GM19025 (cell line): ENCODE measurements around the gene PPP1R13B.

Source experiments
- ATAC-seq: cut with Tn5 transposase; IDR thresholded peaks from one replicate; pipeline ENCODE4 v1.9.1; 2021; ENCODE audit warnings: mild to moderate bottlenecking, low read depth, moderate library complexity; ENCODE audit not compliant: unreplicated experiment

Gene PPP1R13B

GRCh38 chr14:103836976-103837725 lies 10.2 kb downstream of the PPP1R13B start:
- ATAC-seq, result no peak

GRCh38 chr14:103834956-103835355 lies 12.4 kb downstream of the PPP1R13B start:
- ATAC-seq, result no peak

GRCh38 chr14:103833711-103834110 lies 13.7 kb downstream of the PPP1R13B start:
- no peak for ATAC-seq

GRCh38 chr14:103832046-103832445 lies 15.3 kb downstream of the PPP1R13B start:
- ATAC-seq, result no peak

- no peak for ATAC-seq
Observed at GRCh38 chr14:103830511-103831270, 16.7 kb downstream of the PPP1R13B start.

- ATAC-seq, result no peak
Observed at GRCh38 chr14:103828315-103828967, 18.9 kb downstream of the PPP1R13B start.

GRCh38 chr14:103825101-103825500 lies 22.3 kb downstream of the PPP1R13B start:
- no peak for ATAC-seq

GRCh38 chr14:103820908-103821307 lies 26.5 kb downstream of the PPP1R13B start:
- ATAC-seq, result no peak

- no peak for ATAC-seq
Observed at GRCh38 chr14:103820382-103820781, 27.0 kb downstream of the PPP1R13B start.

GRCh38 chr14:103819503-103820307 lies 27.7 kb downstream of the PPP1R13B start:
- ATAC-seq, result no peak

GRCh38 chr14:103818870-103819269 lies 28.5 kb downstream of the PPP1R13B start:
- ATAC-seq, result no peak

GRCh38 chr14:103818422-103818821 lies 29.0 kb downstream of the PPP1R13B start:
- ATAC-seq, result no peak

- ATAC-seq, result no peak
Observed at GRCh38 chr14:103817595-103817994, 29.8 kb downstream of the PPP1R13B start.

GRCh38 chr14:103816991-103817390 lies 30.4 kb downstream of the PPP1R13B start:
- no peak for ATAC-seq

GRCh38 chr14:103815253-103815652 lies 32.1 kb downstream of the PPP1R13B start:
- ATAC-seq, result no peak

GRCh38 chr14:103811189-103811588 lies 36.2 kb downstream of the PPP1R13B start:
- no peak for ATAC-seq

- ATAC-seq, result no peak
Observed at GRCh38 chr14:103808403-103809001, 38.9 kb downstream of the PPP1R13B start.

- no peak for ATAC-seq
Observed at GRCh38 chr14:103806805-103807204, 40.6 kb downstream of the PPP1R13B start.

GRCh38 chr14:103805708-103806107 lies 41.7 kb downstream of the PPP1R13B start:
- ATAC-seq, result no peak

GRCh38 chr14:103803661-103804060 lies 43.7 kb downstream of the PPP1R13B start:
- ATAC-seq, result no peak
